GM13976 (cell line): ENCODE data around the gene SLC6A11.

Experiments used
- DNase-seq: peaks from one replicate; pipeline ENCODE4 v3.0.0; 2012; ENCODE audit warnings: low spot score
- CTCF ChIP-seq: IDR thresholded peaks from 2 replicates; pipeline ENCODE4 v1.5.1; 2012; ENCODE audit warnings: borderline replicate concordance, mild to moderate bottlenecking; ENCODE audit not compliant: insufficient read depth; ENCODE audit errors: extremely low read depth, missing control alignments, control extremely low read depth
- in situ Hi-C: fragments of 300-500 bp; cut with MboI; formaldehyde crosslinking; loops from one replicate; pipeline ENCODE4 v1.12.0; 2022; ENCODE audit warnings: low sequenced_read_pairs, mixed read lengths, inconsistent platforms; ENCODE audit not compliant: unreplicated experiment

The SLC6A11 gene

DNA sequence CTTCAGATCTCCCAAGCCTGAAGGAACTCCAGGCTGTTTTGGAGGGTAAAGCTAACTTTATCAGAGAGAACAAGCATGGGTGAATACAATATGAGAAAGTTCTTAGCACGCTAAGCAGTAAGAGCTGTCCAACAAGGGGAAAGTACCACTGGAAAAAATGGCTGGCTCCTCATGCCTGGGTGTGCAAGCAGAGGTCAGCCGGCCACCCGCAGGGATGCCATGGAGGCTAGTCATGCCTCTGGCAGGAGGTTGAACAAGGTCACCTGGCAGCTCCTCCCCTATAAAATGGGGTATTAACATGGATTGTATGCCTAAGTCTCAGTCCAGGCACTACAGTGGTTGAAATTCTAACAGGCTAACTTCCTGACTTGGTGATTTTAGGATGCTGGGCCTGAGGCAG lies 101.1 kb downstream of the SLC6A11 start:
- DNase-seq = no peak
- no peak for TF ChIP-seq CTCF
- in situ Hi-C loops = no loop called here

DNA sequence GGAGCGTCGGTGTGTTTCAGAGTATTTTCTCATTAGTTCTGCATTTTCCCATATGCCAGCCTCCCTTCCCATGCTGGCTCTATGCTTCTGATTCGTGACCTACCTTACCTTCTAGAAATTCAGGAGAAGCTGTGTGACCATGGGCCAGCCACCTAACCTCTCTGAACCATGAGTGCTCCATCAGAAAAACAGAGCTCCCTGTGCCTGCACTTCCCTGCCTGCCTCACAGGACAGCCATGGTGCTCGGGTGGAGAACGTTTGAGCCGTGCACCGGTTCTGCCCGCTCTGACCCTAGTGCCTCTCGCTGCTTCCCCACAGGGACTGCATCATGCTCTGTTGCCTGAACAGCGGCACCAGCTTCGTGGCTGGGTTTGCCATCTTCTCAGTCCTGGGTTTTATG lies 102.0 kb downstream of the SLC6A11 start:
- in situ Hi-C loops = no loop called here
- DNase-seq = no peak
- no peak for TF ChIP-seq CTCF

DNA sequence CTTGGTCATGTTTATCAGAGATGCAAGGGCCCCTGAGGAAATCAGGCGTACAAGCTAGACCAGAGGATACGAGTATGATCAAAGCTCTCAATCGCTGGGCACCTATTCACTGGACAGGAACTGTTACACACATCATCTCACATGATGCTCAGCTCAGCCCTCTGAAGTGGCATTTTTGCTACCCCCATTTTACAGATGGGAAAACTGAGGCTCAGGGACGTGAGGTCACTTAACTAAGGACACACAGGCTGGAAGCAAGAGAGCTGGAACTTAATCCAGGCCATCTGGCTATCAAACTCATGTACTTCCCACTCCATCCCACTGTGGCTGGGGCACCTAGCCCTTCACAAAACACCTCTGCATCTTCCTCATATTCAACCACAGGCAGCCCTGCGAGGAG lies 103.6 kb downstream of the SLC6A11 start:
- no peak for TF ChIP-seq CTCF
- no peak for DNase-seq
- in situ Hi-C loops = no loop called here

GRCh38 chr3:10925436-10926255 lies 109.6 kb downstream of the SLC6A11 start:
- no peak for DNase-seq
- in situ Hi-C loops = loop anchor here (25.0 kb wide), 1 partner anchor 412 kb away; no protein-coding TSS in a partner anchor
- no peak for TF ChIP-seq CTCF

DNA sequence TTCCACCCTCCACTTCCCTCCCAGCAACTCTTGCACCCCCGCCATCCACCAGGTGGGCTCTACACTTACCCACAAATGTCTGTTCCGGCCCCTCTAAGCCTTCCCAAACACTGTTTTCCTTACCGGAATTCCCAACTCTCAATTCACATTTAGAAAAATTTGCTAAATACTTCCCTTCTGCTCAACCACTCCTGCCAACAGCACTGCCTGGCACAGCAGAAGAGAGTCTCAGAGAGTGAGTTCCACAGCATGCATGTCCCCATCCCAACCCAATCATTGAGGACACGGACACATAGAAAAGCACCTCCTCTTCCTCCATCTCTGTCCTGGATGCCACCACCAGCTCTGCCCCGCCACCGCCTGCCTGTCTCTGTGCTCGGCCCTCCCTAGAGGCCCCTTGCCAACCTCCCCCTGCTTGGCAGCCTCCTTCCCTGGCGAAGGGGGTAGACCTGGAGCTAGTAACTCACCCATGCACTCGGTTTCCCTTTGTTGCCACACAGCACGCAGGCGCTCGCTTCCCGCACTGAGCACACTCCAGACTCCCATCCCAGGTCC lies 110.3 kb downstream of the SLC6A11 start:
- no peak for TF ChIP-seq CTCF
- in situ Hi-C loops = loop anchor here (25.0 kb wide), 1 partner anchor 411 kb away; no protein-coding TSS in a partner anchor
- no peak for DNase-seq

DNA sequence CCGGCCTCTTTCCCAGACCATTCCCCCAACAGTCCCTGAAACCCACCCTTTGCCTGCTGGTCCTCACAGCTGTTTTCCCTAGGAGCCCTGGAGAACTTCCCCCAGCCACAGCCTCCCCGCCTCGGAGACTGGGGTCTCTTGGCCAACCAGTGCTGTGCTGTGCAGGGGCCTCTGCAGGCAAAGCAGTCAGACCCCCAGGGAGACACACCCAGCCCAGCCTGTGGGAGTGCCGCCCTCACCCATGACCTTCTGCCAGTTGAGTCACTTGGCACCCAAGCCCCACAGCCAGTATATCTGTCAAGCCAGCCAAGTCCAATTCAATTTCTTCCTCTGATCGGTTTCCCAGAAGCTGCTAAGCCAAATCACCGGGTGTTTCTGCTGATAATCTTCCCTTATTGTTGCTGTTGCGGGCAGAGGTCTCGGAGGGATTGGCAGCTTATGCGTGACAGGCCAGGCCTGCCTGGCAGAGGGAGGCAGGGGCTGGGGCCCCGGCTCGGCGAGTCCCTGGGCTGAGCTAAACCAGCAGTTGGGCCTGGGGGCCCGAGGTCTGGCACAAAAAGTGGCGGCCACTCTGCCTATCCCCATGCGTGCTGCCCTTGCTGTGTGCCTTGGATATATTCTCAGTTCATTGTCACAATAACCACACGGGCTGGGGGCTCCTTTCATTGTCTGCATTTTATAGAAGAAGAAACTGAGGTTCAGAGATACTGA lies 110.9 kb downstream of the SLC6A11 start:
- TF ChIP-seq CTCF = no peak
- in situ Hi-C loops = loop anchor here (25.0 kb wide), 1 partner anchor 410 kb away; no protein-coding TSS in a partner anchor
- DNase-seq = no peak
